OCI-LY7 (cell line): ENCODE measurements around the gene KDELR1. TPM values are rescaled to one million over a fixed set of nuclear protein-coding genes. Genes with fewer than 3 reads are reported as not detected.

ENCODE experiments used
- BruUV-seq: library from RNA; stranded (reverse); fragments of 400-500 nt; replicated peaks from 2 replicates; lab custom pipeline; 2021; lab: Mats Ljungman, UMichigan
- CTCF ChIA-PET: fragments of 300-600 bp; sonication (Branson Sonifier 250); formaldehyde crosslinking; loops from one replicate; lab custom pipeline; 2022; ENCODE audit warnings: antibody characterized with exemption; ENCODE audit not compliant: unreplicated experiment; lab: Charles Lee
- POLR2A ChIA-PET: fragments of 300-600 bp; sonication (Branson Sonifier 250); formaldehyde crosslinking; loops from one replicate; lab custom pipeline; 2022; ENCODE audit warnings: antibody characterized with exemption; lab: Charles Lee
- DNase-seq: peaks from one replicate; pipeline ENCODE4 v3.0.0-alpha.2; 2015; ENCODE audit warnings: low spot score
- H2AFZ ChIP-seq: fragments of 200-600 bp; sonication (generic), shearing (Covaris generic); 2 replicates; pipeline ENCODE4 v1.6.1; 2014; ENCODE audit warnings: mild to moderate bottlenecking, antibody characterized with exemption, low read length, moderate library complexity
- H3K27ac ChIP-seq: fragments of 200-600 bp; sonication (generic); 2 replicates; pipeline ENCODE4 v1.5.1; 2014; ENCODE audit warnings: mixed run types, low read depth, mild to moderate bottlenecking, moderate library complexity, low read length, inconsistent platforms; ENCODE audit not compliant: poor library complexity, severe bottlenecking
- H3K36me3 ChIP-seq: fragments of 200-600 bp; sonication (generic); 2 replicates; pipeline ENCODE4 v1.6.1; 2014; ENCODE audit warnings: mild to moderate bottlenecking, antibody characterized with exemption, low read length, moderate library complexity, mixed read lengths; ENCODE audit not compliant: insufficient read depth
- H3K4me1 ChIP-seq: fragments of 200-600 bp; sonication (generic); 2 replicates; pipeline ENCODE4 v1.5.1; 2014; ENCODE audit warnings: mild to moderate bottlenecking, low read length; ENCODE audit not compliant: insufficient read depth, poor library complexity, severe bottlenecking
- H3K4me2 ChIP-seq: fragments of 200-600 bp; sonication (generic); 2 replicates; pipeline ENCODE4 v1.6.1; 2014; ENCODE audit warnings: mild to moderate bottlenecking, low read length
- H3K4me3 ChIP-seq: fragments of 200-600 bp; sonication (generic); 2 replicates; pipeline ENCODE4 v1.5.1; 2014; ENCODE audit warnings: mild to moderate bottlenecking, low read depth, low read length; ENCODE audit not compliant: poor library complexity, severe bottlenecking
- H3K79me2 ChIP-seq: fragments of 200-600 bp; sonication (generic); 2 replicates; pipeline ENCODE4 v1.6.1; 2016; ENCODE audit warnings: low read depth, mild to moderate bottlenecking, low read length, moderate library complexity, mixed read lengths; ENCODE audit not compliant: insufficient read depth
- H3K9me2 ChIP-seq: fragments of 200-600 bp; sonication (generic); 2 replicates; pipeline ENCODE4 v1.6.1; 2016; ENCODE audit warnings: mild to moderate bottlenecking, low read length, mixed read lengths; ENCODE audit not compliant: insufficient read depth
- H3K9me3 ChIP-seq: fragments of 200-600 bp; sonication (generic); 2 replicates; pipeline ENCODE4 v1.6.1; 2014; ENCODE audit warnings: mild to moderate bottlenecking, mixed run types, low read length, mixed read lengths
- H4K20me1 ChIP-seq: fragments of 200-600 bp; sonication (generic); 2 replicates; pipeline ENCODE4 v1.6.1; 2014; ENCODE audit warnings: mild to moderate bottlenecking, antibody characterized with exemption, low read length, moderate library complexity, mixed read lengths; ENCODE audit not compliant: insufficient read depth
- CTCF ChIP-seq: fragments of 200-600 bp; sonication (generic); conservative IDR thresholded peaks from 2 replicates; pipeline ENCODE4 v1.5.1; 2014; ENCODE audit warnings: mild to moderate bottlenecking, antibody characterized with exemption, low read length, moderate library complexity, mixed read lengths
- EZH2phosphoT487 ChIP-seq: fragments of 200-600 bp; sonication (generic); IDR thresholded peaks from 2 replicates; pipeline ENCODE4 v1.6.1; 2018; ENCODE audit warnings: low read depth, borderline replicate concordance, mild to moderate bottlenecking, mixed run types, antibody characterized with exemption, low read length, moderate library complexity, mixed read lengths
- intact Hi-C: fragments of 100-400 bp; cut with micrococcal nuclease; formaldehyde crosslinking; loops from one replicate; pipeline ENCODE4 v1.10.0; 2022; ENCODE audit not compliant: unreplicated experiment
- total RNA-seq, 2 experiments: library from RNA; depleted of rRNA in 1 of 2; stranded (reverse); fragments of >200 nt in 1 of 2; shearing (Covaris generic) in 1 of 2; gene quantifications; 2 replicates each; pipeline ENCODE4 v1.2.3, GENCODE V29; 2014 to 2022

Gene KDELR1
- total RNA-seq, 2 experiments from 2014 or later = 38.8 to 63.8 TPM

GRCh38 chr19:48344892-48345291 lies 46.5 kb downstream of the KDELR1 start:
- Histone ChIP-seq H2AFZ (no peak overlapping the region), H3K79me2 (no peaks in the 10 kb centered on the region), H3K4me1 (no peaks in the 10 kb centered on the region), H3K4me3 (no peak overlapping the region), H3K36me3 (no peaks in the 10 kb centered on the region; the same call in 1 of the 2 replicates), H3K9me2 (no peaks in the 10 kb centered on the region), H3K27ac (no peak overlapping the region), H3K9me3 (no peaks in the 10 kb centered on the region), H4K20me1 (no peaks in the 10 kb centered on the region), H3K4me2 (no peak overlapping the region)
- BruUV-seq = no TSS peak
- TF ChIP-seq EZH2phosphoT487 = no peak
- TF ChIP-seq CTCF = no peak
- ChIA-PET POLR2A (no interaction called here), CTCF (interaction anchor here (1.0 kb wide), 1 partner anchor 12 kb away, joined by 3 read pairs; no protein-coding TSS in a partner anchor)
- DNase-seq = no peak
- intact Hi-C loops = no loop called here

GRCh38 chr19:48342841-48343540 lies 48.4 kb downstream of the KDELR1 start:
- ChIA-PET POLR2A (no interaction called here), CTCF (no interaction called here)
- no TSS peak for BruUV-seq
- Histone ChIP-seq H3K27ac (no peak overlapping the region), H4K20me1 (no peaks in the 10 kb centered on the region), H3K79me2 (no peaks in the 10 kb centered on the region), H3K4me1 (no peaks in the 10 kb centered on the region), H3K4me3 (no peak overlapping the region), H3K36me3 (no peaks in the 10 kb centered on the region; the same call in 1 of the 2 replicates), H3K9me2 (no peaks in the 10 kb centered on the region), H3K9me3 (no peaks in the 10 kb centered on the region), H3K4me2 (no peak overlapping the region), H2AFZ (no peak overlapping the region)
- DNase-seq = no peak
- TF ChIP-seq CTCF (no peak), EZH2phosphoT487 (no peak)
- intact Hi-C loops = no loop called here

- no TSS peak for BruUV-seq
- ChIA-PET CTCF (no interaction called here), POLR2A (no interaction called here)
- TF ChIP-seq EZH2phosphoT487 (no peak), CTCF (no peak)
- no peak overlapping the region for H2AFZ ChIP-seq
- no peak overlapping the region for H3K27ac ChIP-seq
- H3K9me3 ChIP-seq = no peaks in the 10 kb centered on the region
- H3K9me2 ChIP-seq = no peaks in the 10 kb centered on the region
- no peaks in the 10 kb centered on the region; the same call in 1 of the 2 replicates for H3K36me3 ChIP-seq
- no peaks in the 10 kb centered on the region for H3K4me1 ChIP-seq
- no peak for DNase-seq
- intact Hi-C loops = no loop called here
- no peaks in the 10 kb centered on the region for H4K20me1 ChIP-seq
- H3K4me2 ChIP-seq = no peak overlapping the region
- H3K4me3 ChIP-seq = no peak overlapping the region
- no peaks in the 10 kb centered on the region for H3K79me2 ChIP-seq
Observed at GRCh38 chr19:48342414-48342738, 49.0 kb downstream of the KDELR1 start.
